Measurements from ENCODE around the gene MAPK8.

MAPK8 gene

DNA sequence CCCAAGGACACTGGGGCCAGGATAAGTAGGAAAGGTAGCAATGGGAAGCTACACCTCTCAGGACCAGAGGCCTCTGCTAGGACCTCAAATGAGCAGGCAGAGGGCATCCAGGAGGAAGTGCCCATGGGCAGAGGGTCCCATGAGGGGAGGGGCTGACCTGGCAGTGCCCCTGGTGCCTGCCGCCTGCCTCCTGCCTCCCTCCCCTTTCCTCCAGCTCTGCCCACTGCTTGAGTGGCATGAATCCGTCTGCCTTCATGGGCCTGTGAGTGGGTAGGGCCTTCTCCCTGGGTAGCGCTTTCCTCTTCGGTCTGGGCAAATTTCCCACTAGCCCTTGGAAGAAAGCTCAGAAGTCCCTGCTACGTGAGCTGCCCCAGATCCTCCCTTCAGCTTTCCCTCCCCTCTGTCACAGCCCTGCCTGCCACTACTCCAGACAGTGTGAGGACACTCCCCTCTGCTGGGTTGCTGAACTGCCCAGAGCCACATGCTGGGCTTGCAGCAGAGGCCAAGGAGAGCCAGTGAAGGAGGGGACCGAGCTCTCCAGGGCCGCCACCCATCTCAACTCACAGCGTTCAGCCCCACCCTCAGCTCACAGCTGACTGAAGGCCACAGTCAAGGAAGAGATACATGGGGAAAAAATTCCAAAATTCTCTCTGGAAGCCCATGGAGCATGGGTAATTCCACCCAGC lies 157.0 kb downstream of the MAPK8 start:
- no peak overlapping the region for H3K27ac ChIP-seq (ENCODE audit: low read depth, low read length)

DNA sequence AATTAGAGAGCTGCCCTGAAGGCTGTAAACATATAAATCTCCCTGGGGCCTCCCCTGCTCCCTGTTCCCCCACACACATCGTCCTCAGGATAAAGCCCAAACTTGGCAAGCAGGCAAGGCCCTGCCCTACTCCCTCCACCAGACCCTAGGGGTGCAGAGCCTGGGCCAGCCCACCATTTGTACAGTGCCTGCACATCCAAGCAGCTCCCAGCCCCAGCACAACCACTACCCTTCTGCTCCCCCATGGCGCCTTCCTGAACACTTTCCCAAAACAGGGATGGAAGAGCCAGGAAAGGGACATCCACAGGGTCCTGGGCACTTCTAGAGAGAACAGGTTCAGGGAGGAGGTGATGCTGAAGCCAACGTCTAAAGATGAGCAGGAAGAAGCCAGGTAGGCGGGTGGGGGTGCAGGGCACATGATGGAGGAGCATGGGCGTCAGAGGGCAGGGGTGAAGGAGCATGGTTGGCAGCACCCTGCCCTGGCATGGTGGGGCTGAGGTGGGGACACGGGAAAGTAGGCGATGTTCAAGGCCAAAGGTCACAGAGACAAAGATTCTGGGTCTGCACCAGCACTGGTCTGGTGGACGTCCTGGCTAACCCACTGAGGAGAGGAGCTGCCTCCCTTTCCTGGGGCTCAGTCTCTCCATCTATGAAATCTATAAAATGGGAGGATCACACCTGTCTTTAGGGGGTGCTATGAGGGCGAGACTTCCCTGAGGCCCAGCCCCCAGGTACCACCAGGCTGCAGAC lies 157.8 kb downstream of the MAPK8 start:
- Histone ChIP-seq H3K4me1 (ENCODE audit: control insufficient read depth, insufficient read depth, low read length) (no peaks in the 10 kb centered on the region; the same call in 1 of the 2 replicates), H3K27me3 (ENCODE audit: control insufficient read depth, insufficient read depth, low read length) (peaks cover 11% of the 10 kb centered on the region), H3K36me3 (ENCODE audit: control insufficient read depth, insufficient read depth, low read length) (no peaks in the 10 kb centered on the region), H3K4me3 (ENCODE audit: low read depth, low read length) (no peak overlapping the region), H3K9me3 (ENCODE audit: control insufficient read depth, insufficient read depth, low read length) (no peaks in the 10 kb centered on the region), H3K9ac (ENCODE audit: low read depth, low read length) (no peak overlapping the region), H3K27ac (ENCODE audit: low read depth, low read length) (no peak overlapping the region)

More for the DNA sequence above, 157.0 kb downstream of the MAPK8 start:
- H3K27me3 ChIP-seq (ENCODE audit: control insufficient read depth, insufficient read depth, low read length): peaks cover 11% of the 10 kb centered on the region
- H3K9ac ChIP-seq (ENCODE audit: low read depth, low read length): no peak overlapping the region
- no peak overlapping the region for H3K4me3 ChIP-seq (ENCODE audit: low read depth, low read length)
- no peaks in the 10 kb centered on the region; the same call in 1 of the 2 replicates for H3K4me1 ChIP-seq (ENCODE audit: control insufficient read depth, insufficient read depth, low read length)
- H3K9me3 ChIP-seq (ENCODE audit: control insufficient read depth, insufficient read depth, low read length): no peaks in the 10 kb centered on the region
- H3K36me3 ChIP-seq (ENCODE audit: control insufficient read depth, insufficient read depth, low read length): no peaks in the 10 kb centered on the region

DNA sequence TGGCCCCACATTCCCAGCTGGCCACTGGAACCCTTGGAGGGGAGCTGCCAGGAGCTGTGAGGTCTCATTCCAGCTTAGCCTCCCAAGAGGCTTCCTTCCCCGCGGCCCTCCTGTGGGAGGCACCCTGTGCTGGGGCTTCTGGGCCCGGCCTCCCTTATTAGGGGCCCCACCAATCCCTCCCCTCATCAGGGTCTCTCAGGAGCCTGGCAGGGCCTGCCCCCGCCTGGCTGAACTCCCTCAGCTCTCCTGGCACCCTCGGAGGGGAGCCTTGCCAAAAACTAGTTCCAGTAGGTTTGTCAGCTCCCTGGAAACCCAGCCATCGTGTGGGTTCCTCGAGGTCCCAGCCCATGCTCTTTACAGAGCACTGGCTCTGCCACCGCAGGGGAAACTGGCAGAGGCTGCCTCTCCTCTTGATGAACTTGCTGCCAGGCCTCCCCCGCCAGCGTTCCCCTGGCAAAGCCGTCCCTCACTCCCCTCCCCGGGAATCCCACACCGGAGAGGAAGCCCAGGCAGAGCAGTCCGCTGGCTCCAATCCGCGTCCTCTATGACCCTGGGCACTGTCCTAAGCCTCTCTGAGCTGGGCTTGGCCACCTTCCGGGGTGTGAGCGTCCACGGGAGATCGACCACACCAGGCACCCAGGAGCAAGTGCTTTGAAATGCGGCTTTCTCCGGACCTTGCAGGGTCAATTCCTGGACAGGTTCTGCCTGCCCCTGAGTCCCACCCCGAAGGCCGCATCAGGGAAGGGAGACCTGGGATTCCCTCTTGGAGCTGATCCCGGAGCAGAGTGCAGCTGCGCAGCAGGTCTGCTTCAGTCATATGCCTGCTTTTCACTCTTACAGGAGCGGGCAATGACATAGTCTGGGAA lies 158.6 kb downstream of the MAPK8 start:
- peaks cover 11% of the 10 kb centered on the region for H3K27me3 ChIP-seq (ENCODE audit: control insufficient read depth, insufficient read depth, low read length)
- H3K27ac ChIP-seq (ENCODE audit: low read depth, low read length): no peak overlapping the region
- H3K4me1 ChIP-seq (ENCODE audit: control insufficient read depth, insufficient read depth, low read length): peaks cover 6% of the 10 kb centered on the region; the same call in 1 of the 2 replicates
- no peak overlapping the region for H3K4me3 ChIP-seq (ENCODE audit: low read depth, low read length)
- H3K36me3 ChIP-seq (ENCODE audit: control insufficient read depth, insufficient read depth, low read length): no peaks in the 10 kb centered on the region
- no peak overlapping the region for H3K9ac ChIP-seq (ENCODE audit: low read depth, low read length)
- H3K9me3 ChIP-seq (ENCODE audit: control insufficient read depth, insufficient read depth, low read length): no peaks in the 10 kb centered on the region

DNA sequence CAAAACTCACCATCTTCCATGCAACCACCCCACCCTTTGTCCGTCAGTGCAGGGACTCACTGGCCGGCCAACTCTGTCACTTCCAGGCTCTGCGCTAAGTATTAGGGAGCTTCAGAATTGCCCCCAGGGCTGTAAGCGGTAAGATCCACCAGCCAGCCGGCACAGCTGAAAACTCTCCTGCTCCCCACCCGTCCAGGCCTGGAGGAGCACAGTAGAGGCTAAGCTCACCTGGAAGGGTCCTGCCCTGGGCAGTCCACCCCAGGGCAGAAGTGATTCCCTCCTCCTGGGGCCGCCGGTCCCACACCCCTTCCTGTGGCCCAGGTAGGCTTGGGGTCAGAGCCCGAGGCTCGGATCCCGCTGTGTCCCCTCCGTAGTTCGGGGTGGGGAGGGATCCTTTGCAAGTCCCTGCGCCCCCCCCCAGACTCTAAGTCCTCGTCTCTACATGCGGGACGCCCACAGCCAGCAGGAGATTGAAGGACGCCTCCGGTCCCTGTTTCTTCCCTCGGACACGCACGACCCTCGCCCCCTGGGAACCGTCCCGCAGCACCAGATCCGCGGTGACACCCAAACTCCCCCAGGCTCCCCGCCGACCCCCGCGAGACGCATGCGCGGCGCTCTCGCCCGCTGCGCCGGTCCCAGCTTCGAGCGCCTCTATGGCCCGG lies 159.5 kb downstream of the MAPK8 start:
- no peak overlapping the region; the same call in 1 of the 2 replicates for H3K9ac ChIP-seq (ENCODE audit: low read depth, low read length)
- no peak overlapping the region for H3K27ac ChIP-seq (ENCODE audit: low read depth, low read length)
- H3K27me3 ChIP-seq (ENCODE audit: control insufficient read depth, insufficient read depth, low read length): peaks cover 11% of the 10 kb centered on the region
- H3K4me3 ChIP-seq (ENCODE audit: low read depth, low read length): peak overlapping the region; percentile 58
- no peaks in the 10 kb centered on the region for H3K9me3 ChIP-seq (ENCODE audit: control insufficient read depth, insufficient read depth, low read length)
- no peaks in the 10 kb centered on the region for H3K36me3 ChIP-seq (ENCODE audit: control insufficient read depth, insufficient read depth, low read length)
- H3K4me1 ChIP-seq (ENCODE audit: control insufficient read depth, insufficient read depth, low read length): peaks cover 10% of the 10 kb centered on the region; the same call in 1 of the 2 replicates

DNA sequence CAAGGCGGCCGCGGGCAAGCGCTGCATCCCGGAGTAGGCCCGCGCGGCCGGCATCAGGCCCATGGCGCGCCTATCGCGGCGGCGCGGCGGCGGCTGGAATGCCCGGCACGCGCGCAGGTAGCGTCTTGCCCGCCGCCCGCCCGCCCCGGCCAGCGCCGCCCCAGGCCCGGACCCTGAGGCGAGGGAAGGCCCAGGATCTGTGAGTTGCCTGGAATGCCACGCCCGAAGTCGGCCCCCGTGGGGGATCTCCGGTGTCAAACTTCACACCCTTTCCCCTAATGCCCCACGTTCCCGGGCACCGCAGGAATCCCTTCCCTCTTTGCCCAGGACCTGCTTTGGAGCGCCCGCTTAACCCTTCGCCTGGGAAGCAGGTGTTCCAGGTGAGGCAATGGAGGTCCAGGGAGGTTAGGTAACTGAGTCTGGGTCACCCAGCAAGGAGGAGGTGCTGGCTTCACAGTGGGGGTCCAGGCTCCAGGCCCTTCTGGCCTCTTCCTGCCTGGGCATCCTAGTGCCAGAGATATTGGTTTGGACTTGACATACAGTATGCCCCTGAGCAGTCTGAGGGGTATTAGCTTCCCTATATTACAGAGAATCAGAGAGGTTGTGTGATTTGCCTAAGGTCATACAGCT lies 160.2 kb downstream of the MAPK8 start:
- Histone ChIP-seq H3K36me3 (ENCODE audit: control insufficient read depth, insufficient read depth, low read length) (no peaks in the 10 kb centered on the region), H3K9me3 (ENCODE audit: control insufficient read depth, insufficient read depth, low read length) (no peaks in the 10 kb centered on the region), H3K27me3 (ENCODE audit: control insufficient read depth, insufficient read depth, low read length) (peaks cover 11% of the 10 kb centered on the region), H3K4me1 (ENCODE audit: control insufficient read depth, insufficient read depth, low read length) (peaks cover 10% of the 10 kb centered on the region; the same call in 1 of the 2 replicates), H3K9ac (ENCODE audit: low read depth, low read length) (no peak overlapping the region), H3K27ac (ENCODE audit: low read depth, low read length) (no peak overlapping the region), H3K4me3 (ENCODE audit: low read depth, low read length) (peak overlapping the region; percentile 58; the same call in 1 of the 2 replicates)

DNA sequence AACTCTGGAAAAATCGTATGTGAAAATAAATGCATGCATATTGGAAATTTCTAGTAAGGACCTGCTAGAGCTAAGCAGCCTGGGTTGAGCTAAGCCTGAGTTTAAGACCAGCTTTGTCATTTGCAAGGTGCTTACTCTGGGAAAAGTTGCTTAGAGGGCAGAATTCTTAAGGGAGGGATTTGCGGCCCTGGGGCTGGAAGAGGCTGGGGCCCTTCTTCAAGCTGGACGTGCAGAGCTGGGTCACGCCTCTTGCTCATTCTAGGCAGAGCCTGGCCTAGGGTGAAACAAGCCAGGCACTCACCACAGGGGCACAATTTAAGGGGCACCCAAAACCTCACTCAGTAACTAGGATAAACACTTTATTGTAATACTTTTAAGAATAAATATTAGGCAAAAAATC lies 161.2 kb downstream of the MAPK8 start:
- H3K27ac ChIP-seq (ENCODE audit: low read depth, low read length): no peak overlapping the region

DNA sequence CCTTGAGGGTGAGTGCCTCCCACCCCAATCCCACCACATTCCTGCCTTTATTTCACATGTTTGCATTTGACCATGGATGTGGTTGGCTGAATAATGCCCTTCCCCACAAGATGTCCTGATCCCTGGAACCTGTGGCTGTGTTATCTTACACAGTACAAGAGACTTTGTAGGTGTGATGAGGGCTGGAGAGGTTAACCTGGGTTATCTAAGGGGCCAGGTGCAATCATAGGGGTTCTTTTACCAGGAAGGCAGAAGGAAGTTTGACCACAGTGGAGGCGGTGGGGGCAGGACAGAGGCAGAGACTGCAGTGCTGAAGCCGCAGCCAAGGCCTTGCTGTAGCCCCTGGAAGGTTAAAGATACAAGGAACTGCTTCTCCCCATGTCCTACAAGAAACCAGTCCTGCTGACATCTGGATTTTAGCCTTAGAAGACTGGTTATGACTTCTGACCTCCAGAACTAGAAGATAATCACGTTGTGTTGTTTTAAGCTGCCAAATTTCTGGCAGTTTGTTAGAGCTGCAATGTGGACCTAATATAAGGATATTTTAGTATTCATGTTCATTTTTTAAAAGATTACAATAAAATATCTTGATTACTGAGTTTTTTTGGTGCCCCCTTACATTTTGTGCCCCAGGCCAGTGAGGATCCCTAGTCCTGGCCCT lies 161.8 kb downstream of the MAPK8 start:
- Histone ChIP-seq H3K27ac (ENCODE audit: low read depth, low read length) (no peak overlapping the region), H3K4me1 (ENCODE audit: control insufficient read depth, insufficient read depth, low read length) (peaks cover 10% of the 10 kb centered on the region; the same call in 1 of the 2 replicates), H3K4me3 (ENCODE audit: low read depth, low read length) (no peak overlapping the region)

More for the DNA sequence above, 161.2 kb downstream of the MAPK8 start:
- Histone ChIP-seq H3K9me3 (ENCODE audit: control insufficient read depth, insufficient read depth, low read length) (no peaks in the 10 kb centered on the region), H3K4me3 (ENCODE audit: low read depth, low read length) (no peak overlapping the region), H3K4me1 (ENCODE audit: control insufficient read depth, insufficient read depth, low read length) (peaks cover 10% of the 10 kb centered on the region; the same call in 1 of the 2 replicates), H3K36me3 (ENCODE audit: control insufficient read depth, insufficient read depth, low read length) (no peaks in the 10 kb centered on the region), H3K27me3 (ENCODE audit: control insufficient read depth, insufficient read depth, low read length) (peaks cover 11% of the 10 kb centered on the region), H3K9ac (ENCODE audit: low read depth, low read length) (no peak overlapping the region)

DNA sequence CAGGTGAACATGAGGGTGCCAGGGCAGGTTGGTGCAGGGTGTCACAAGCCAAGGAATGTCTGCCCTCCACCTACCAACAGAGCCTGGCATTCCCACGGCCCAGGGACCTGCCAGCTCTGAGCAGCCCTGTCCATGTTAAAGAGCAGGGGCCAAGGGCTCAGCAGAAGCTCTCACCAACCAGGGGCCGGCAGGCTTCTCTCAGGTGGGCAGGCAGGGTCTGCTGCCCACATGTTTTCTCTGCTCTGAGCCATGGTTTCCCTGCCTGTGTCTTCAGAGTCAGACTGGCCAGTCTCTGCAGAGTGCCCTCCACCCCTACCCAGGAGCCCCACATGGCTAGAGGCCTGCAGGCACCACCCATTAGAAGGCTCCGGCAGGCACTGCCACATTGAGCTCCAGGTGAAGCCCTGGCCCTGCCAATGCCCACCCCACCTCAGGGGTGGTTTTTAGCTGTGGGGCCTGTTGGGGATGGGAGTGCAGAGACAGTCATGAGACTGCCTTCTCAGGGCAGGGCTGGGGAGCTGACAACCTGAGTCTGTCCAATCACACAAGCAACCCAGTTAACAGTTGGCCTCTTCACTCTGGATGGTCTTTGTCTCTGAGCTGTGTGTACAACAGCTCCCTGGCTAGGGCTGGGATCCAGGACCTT lies 162.5 kb downstream of the MAPK8 start:
- no peak overlapping the region for H3K4me3 ChIP-seq (ENCODE audit: low read depth, low read length)
- H3K27ac ChIP-seq (ENCODE audit: low read depth, low read length): no peak overlapping the region
- H3K9me3 ChIP-seq (ENCODE audit: control insufficient read depth, insufficient read depth, low read length): no peaks in the 10 kb centered on the region
- peaks cover 11% of the 10 kb centered on the region for H3K27me3 ChIP-seq (ENCODE audit: control insufficient read depth, insufficient read depth, low read length)
- H3K4me1 ChIP-seq (ENCODE audit: control insufficient read depth, insufficient read depth, low read length): peaks cover 10% of the 10 kb centered on the region; the same call in 1 of the 2 replicates
- no peaks in the 10 kb centered on the region for H3K36me3 ChIP-seq (ENCODE audit: control insufficient read depth, insufficient read depth, low read length)
- no peak overlapping the region for H3K9ac ChIP-seq (ENCODE audit: low read depth, low read length)

More for the DNA sequence above, 161.8 kb downstream of the MAPK8 start:
- Histone ChIP-seq H3K9me3 (ENCODE audit: control insufficient read depth, insufficient read depth, low read length) (no peaks in the 10 kb centered on the region), H3K9ac (ENCODE audit: low read depth, low read length) (no peak overlapping the region), H3K27me3 (ENCODE audit: control insufficient read depth, insufficient read depth, low read length) (peaks cover 11% of the 10 kb centered on the region), H3K36me3 (ENCODE audit: control insufficient read depth, insufficient read depth, low read length) (no peaks in the 10 kb centered on the region)

DNA sequence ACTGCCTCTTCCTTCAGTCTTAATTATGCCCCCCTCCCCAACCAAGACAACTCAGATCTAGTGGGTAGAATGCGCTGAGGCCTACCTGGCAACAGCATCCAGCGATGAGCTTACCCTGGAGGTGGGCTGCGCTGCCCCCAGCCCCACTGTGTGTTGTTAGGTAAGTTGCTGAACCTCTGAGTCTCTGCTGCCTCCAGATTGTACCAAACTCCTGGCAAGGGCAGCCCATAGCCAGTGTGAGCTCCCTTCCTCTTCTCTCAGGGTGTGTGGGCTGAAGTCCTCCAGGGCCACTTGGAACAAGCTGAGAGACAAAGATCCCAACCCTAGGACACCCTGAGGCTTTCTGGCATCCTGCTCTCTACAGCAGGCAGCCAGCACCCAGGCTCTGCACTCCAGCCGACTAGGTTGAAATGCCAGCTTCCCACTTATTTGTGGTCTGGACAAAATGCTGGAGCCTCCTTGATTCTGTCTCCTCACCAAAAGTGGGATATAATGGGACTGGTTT lies 163.1 kb downstream of the MAPK8 start:
- no peaks in the 10 kb centered on the region for H3K9me3 ChIP-seq (ENCODE audit: control insufficient read depth, insufficient read depth, low read length)
- H3K4me3 ChIP-seq (ENCODE audit: low read depth, low read length): no peak overlapping the region
- H3K9ac ChIP-seq (ENCODE audit: low read depth, low read length): no peak overlapping the region
- peaks cover 11% of the 10 kb centered on the region for H3K27me3 ChIP-seq (ENCODE audit: control insufficient read depth, insufficient read depth, low read length)
- H3K4me1 ChIP-seq (ENCODE audit: control insufficient read depth, insufficient read depth, low read length): peaks cover 10% of the 10 kb centered on the region; the same call in 1 of the 2 replicates
- no peaks in the 10 kb centered on the region for H3K36me3 ChIP-seq (ENCODE audit: control insufficient read depth, insufficient read depth, low read length)
- no peak overlapping the region for H3K27ac ChIP-seq (ENCODE audit: low read depth, low read length)

All from HUES48 (cell line).